ENCODE results near the gene CA5A. TPM values are rescaled to one million over a fixed set of nuclear protein-coding genes. Genes with fewer than 3 reads are reported as not detected.
"Not testable (repeated sequence)": the region's sequence is repeated elsewhere in the genome, so short reads cannot be mapped to it uniquely, and the experiment has no call there.

Gene CA5A
- total and polyA plus RNA-seq, 2 of the 13 experiments (the other 11 are each of a cell fraction or from before 2014, with no cell fraction given): 66.8 to 106 TPM

- TF ChIP-seq ZNF484 (CRISPR knock-in tag; IDR thresholded peaks at IDR 0.05; ENCODE audit: borderline replicate concordance, low read depth) (0 out of 2 replicates have a peak, but pooled peaks have one; percentile 64), BORCS8-MEF2B (CRISPR knock-in tag; IDR thresholded peaks at IDR 0.05) (peak; percentile 95), ZSCAN21 (CRISPR knock-in tag; IDR thresholded peaks at IDR 0.05; ENCODE audit: borderline replicate concordance) (peak; percentile 94; the same call in 1 of the 2 replicates), KLF6 (CRISPR knock-in tag; IDR thresholded peaks at IDR 0.05) (peak; percentile 95), ZBTB43 (CRISPR knock-in tag; conservative IDR thresholded peaks at IDR 0.05) (0 out of 2 replicates have a peak, but pooled peaks have one; percentile 76), ATF3 (CRISPR knock-in tag; IDR thresholded peaks at IDR 0.05) (peak; percentile 50; the same call in 1 of the 2 replicates), TBX2 (CRISPR knock-in tag; IDR thresholded peaks at IDR 0.05; ENCODE audit: borderline replicate concordance) (peak; percentile 74), ZMYM4 (CRISPR knock-in tag; IDR thresholded peaks at IDR 0.05) (peak; percentile 75), BCL3 (CRISPR knock-in tag; IDR thresholded peaks at IDR 0.05) (peak; percentile 61; the same call in 1 of the 2 replicates), ZNF850 (CRISPR knock-in tag; conservative IDR thresholded peaks at IDR 0.05) (0 out of 2 replicates have a peak, but pooled peaks have one; percentile 26), TFAP4 (IDR thresholded peaks at IDR 0.05; ENCODE audit: borderline replicate concordance, low read depth) (0 out of 2 replicates have a peak, but pooled peaks have one; percentile 12), ARHGAP35 (CRISPR knock-in tag; IDR thresholded peaks at IDR 0.05; ENCODE audit: borderline replicate concordance) (peak; percentile 93; the same call in 1 of the 2 replicates), POLR2G (IDR thresholded peaks at IDR 0.05; ENCODE audit: low read depth, low read length) (peak; percentile 96), SNAI1 (CRISPR knock-in tag; IDR thresholded peaks at IDR 0.05; ENCODE audit: borderline replicate concordance) (peak; percentile 78; the same call in 1 of the 2 replicates), ZNF589 (CRISPR knock-in tag; conservative IDR thresholded peaks at IDR 0.05) (peak; percentile 90), ARNT2 (CRISPR knock-in tag; IDR thresholded peaks at IDR 0.05; ENCODE audit: low read depth) (peak; percentile 97), YY1 (IDR thresholded peaks at IDR 0.05; ENCODE audit: insufficient read depth, insufficient replicate concordance, low read depth, low read length) (peak; percentile 64), ZBTB7A (CRISPR knock-in tag; IDR thresholded peaks at IDR 0.05) (peak; percentile 77; the same call in 1 of the 2 replicates), MAZ (IDR thresholded peaks at IDR 0.05; ENCODE audit: borderline replicate concordance, low read depth, low read length) (peak; percentile 40; the same call in 1 of the 2 replicates), MAZ (CRISPR knock-in tag; IDR thresholded peaks at IDR 0.05; ENCODE audit: low read depth) (peak; percentile 87), ZNF510 (CRISPR knock-in tag; IDR thresholded peaks at IDR 0.05; ENCODE audit: low read depth) (peak; percentile 46; the same call in 1 of the 2 replicates), ZNF678 (CRISPR knock-in tag; IDR thresholded peaks at IDR 0.05) (peak; percentile 86; the same call in 1 of the 2 replicates), ELF3 (CRISPR knock-in tag; IDR thresholded peaks at IDR 0.05) (peak; percentile 43), LCORL (CRISPR knock-in tag; IDR thresholded peaks at IDR 0.05) (peak; percentile 72)
- TF ChIP-seq LCORL (IDR thresholded peaks at IDR 0.05): not testable (repeated sequence)
Measured at GRCh38 chr16:87869061-87869878, 67.1 kb downstream of the CA5A start, which contains the start of gene SLC7A5 (continued).
